ENCODE data around the gene AGBL4.

- TF ChIP-seq, protein P1, sequence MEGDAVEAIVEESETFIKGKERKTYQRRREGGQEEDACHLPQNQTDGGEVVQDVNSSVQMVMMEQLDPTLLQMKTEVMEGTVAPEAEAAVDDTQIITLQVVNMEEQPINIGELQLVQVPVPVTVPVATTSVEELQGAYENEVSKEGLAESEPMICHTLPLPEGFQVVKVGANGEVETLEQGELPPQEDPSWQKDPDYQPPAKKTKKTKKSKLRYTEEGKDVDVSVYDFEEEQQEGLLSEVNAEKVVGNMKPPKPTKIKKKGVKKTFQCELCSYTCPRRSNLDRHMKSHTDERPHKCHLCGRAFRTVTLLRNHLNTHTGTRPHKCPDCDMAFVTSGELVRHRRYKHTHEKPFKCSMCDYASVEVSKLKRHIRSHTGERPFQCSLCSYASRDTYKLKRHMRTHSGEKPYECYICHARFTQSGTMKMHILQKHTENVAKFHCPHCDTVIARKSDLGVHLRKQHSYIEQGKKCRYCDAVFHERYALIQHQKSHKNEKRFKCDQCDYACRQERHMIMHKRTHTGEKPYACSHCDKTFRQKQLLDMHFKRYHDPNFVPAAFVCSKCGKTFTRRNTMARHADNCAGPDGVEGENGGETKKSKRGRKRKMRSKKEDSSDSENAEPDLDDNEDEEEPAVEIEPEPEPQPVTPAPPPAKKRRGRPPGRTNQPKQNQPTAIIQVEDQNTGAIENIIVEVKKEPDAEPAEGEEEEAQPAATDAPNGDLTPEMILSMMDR (optimal IDR thresholded peaks at IDR 0.05 in 1 of 3, IDR thresholded peaks at IDR 0.05 in 1 of 3, conservative IDR thresholded peaks at IDR 0.05 in 1 of 3; ENCODE audit: extremely low read depth in 1 of 3, insufficient read depth in 2 of 3, low read length in 3 of 3) = no peak
- TF ChIP-seq EZH2 (IDR thresholded peaks at IDR 0.05; ENCODE audit: low read length) = no peak
Measured at GRCh38 chr1:49576327-49576901, 447.3 kb downstream of the AGBL4 start.

All from keratinocyte (primary cell).